OCI-LY1 (cell line): Measurements from ENCODE around the gene GYPA.
"Not testable (repeated sequence)": the region's sequence is repeated elsewhere in the genome, so short reads cannot be mapped to it uniquely, and the experiment has no call there.

Experiments used
- EZH2 ChIP-seq: fragments of 200-600 bp; sonication (generic), shearing (Covaris generic); IDR thresholded peaks from 2 replicates; pipeline ENCODE4 v1.8.0; 2017; ENCODE audit warnings: borderline replicate concordance, mixed run types, mild to moderate bottlenecking, antibody characterized with exemption, low read length, moderate library complexity, mixed read lengths
- TF ChIP-seq, protein P1 (sequence below): fragments of 200-600 bp; sonication (generic), shearing (Covaris generic); IDR thresholded peaks from 2 replicates; pipeline ENCODE4 v1.5.1; 2017; ENCODE audit warnings: mild to moderate bottlenecking, antibody characterized with exemption, low read length, moderate library complexity, mixed read lengths

- TF ChIP-seq, protein P1, sequence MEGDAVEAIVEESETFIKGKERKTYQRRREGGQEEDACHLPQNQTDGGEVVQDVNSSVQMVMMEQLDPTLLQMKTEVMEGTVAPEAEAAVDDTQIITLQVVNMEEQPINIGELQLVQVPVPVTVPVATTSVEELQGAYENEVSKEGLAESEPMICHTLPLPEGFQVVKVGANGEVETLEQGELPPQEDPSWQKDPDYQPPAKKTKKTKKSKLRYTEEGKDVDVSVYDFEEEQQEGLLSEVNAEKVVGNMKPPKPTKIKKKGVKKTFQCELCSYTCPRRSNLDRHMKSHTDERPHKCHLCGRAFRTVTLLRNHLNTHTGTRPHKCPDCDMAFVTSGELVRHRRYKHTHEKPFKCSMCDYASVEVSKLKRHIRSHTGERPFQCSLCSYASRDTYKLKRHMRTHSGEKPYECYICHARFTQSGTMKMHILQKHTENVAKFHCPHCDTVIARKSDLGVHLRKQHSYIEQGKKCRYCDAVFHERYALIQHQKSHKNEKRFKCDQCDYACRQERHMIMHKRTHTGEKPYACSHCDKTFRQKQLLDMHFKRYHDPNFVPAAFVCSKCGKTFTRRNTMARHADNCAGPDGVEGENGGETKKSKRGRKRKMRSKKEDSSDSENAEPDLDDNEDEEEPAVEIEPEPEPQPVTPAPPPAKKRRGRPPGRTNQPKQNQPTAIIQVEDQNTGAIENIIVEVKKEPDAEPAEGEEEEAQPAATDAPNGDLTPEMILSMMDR = not testable (repeated sequence)
- TF ChIP-seq EZH2 = not testable (repeated sequence)
Observed at GRCh38 chr4:144140594-144141295, at the start of gene GYPA.
